Heart left ventricle (tissue), 13 donors: ENCODE data around the gene CHN1.

Source experiments
- POLR2A ChIP-seq, 2 donors: fragments of 450-650 bp; IDR thresholded peaks; one replicate each; pipeline ENCODE4 v1.6.1; 2017; ENCODE audit warnings: antibody characterized with exemption in 2 of 2, mild to moderate bottlenecking in 2 of 2, moderate library complexity in 2 of 2
- TF ChIP-seq, protein P1 (sequence below), 12 donors: fragments of 200-600 bp; sonication (generic) in 4 of 12; IDR thresholded peaks; one replicate each; pipeline versions ENCODE4 v1.5.0 to v1.8.0; 2018 to 2022; ENCODE audit warnings: antibody characterized with exemption in 12 of 12, mild to moderate bottlenecking in 5 of 12
- donor health status: ischemic (EF 13 %, LVEDD 7.1; RV severe dilation, severe dysfunction).
- donor health status: DM: no; HTN: yes; CAD: no.
- donor health status: DM: no; HTN: no; CAD: no.
- donor health status: ischemic (EF 25% LVEDD 6.9; RV normal size, moderate dysfunction).
- donor health status: ischemic (EF 25% LVEDD 5.7; RV mildly dilated, moderate dysfunction).
- donor health status: ischemic (EF 35%, LVEDD 5.7; RV mildly dilated, moderate dysfunction).
- donor health status: nonischemic (EF 11% LVEDD 7.7; RV severe dilation, severe dysfunction).
- donor health status: DM: yes; HTN: yes; CAD: no.
- donor health status: PGD.
- donor health status: ischemic (EF 29% LVEDD 5.4; RV normal size, mild dysfunction).
- donor health status: nonischemic (EF 23%, LVEDD 6.1; RV moderate dilation, normal function).

- TF ChIP-seq, protein P1, sequence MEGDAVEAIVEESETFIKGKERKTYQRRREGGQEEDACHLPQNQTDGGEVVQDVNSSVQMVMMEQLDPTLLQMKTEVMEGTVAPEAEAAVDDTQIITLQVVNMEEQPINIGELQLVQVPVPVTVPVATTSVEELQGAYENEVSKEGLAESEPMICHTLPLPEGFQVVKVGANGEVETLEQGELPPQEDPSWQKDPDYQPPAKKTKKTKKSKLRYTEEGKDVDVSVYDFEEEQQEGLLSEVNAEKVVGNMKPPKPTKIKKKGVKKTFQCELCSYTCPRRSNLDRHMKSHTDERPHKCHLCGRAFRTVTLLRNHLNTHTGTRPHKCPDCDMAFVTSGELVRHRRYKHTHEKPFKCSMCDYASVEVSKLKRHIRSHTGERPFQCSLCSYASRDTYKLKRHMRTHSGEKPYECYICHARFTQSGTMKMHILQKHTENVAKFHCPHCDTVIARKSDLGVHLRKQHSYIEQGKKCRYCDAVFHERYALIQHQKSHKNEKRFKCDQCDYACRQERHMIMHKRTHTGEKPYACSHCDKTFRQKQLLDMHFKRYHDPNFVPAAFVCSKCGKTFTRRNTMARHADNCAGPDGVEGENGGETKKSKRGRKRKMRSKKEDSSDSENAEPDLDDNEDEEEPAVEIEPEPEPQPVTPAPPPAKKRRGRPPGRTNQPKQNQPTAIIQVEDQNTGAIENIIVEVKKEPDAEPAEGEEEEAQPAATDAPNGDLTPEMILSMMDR (IDR thresholded peaks at IDR 0.05), result no peak
- TF ChIP-seq POLR2A (IDR thresholded peaks at IDR 0.05), result no peak
These were observed 22.6 kb upstream of the CHN1 start for GRCh38 chr2:175027755-175028154.
